Sigmoid colon (tissue), 7 donors: ENCODE measurements around the gene TEX19. TPM values are rescaled to one million over a fixed set of nuclear protein-coding genes. Genes with fewer than 3 reads are reported as not detected.
"Not testable (repeated sequence)": the region's sequence is repeated elsewhere in the genome, so short reads cannot be mapped to it uniquely, and the experiment has no call there.

Experiments used
- DNase-seq: peaks from one replicate; pipeline ENCODE4 v3.0.0-alpha.2; 2019
- H3K27ac ChIP-seq, 4 donors: fragments of 200-600 bp; sonication (generic); one replicate each; pipeline ENCODE4 v1.5.1; 2016 to 2019; ENCODE audit warnings: mild to moderate bottlenecking in 1 of 4
- H3K27me3 ChIP-seq, 3 donors: fragments of 200-600 bp; sonication (generic); one replicate each; pipeline ENCODE4 v1.5.1; 2019; ENCODE audit warnings: mild to moderate bottlenecking in 1 of 3
- H3K36me3 ChIP-seq, 4 donors: fragments of 200-600 bp; sonication (generic); one replicate each; pipeline ENCODE4 v1.5.1; 2016 to 2019
- H3K4me1 ChIP-seq, 4 donors: fragments of 200-600 bp; sonication (generic); one replicate each; pipeline ENCODE4 v1.5.1; 2017 to 2019
- H3K4me3 ChIP-seq, 4 donors: fragments of 200-600 bp; sonication (generic); one replicate each; pipeline ENCODE4 v1.5.1; 2017 to 2019; ENCODE audit warnings: mild to moderate bottlenecking in 2 of 4, moderate library complexity in 1 of 4
- H3K9me3 ChIP-seq, 4 donors: fragments of 200-600 bp in 3 of 4; sonication (generic) in 3 of 4; one replicate each; pipeline versions ENCODE4 v1.5.1 to v1.6.1; 2013 to 2019
- CTCF ChIP-seq, 4 experiments: fragments of 450-650 bp in 3 of 4; fragments of 200-600 bp in 1 of 4; IDR thresholded peaks; one replicate each; pipeline ENCODE4 v1.5.1; 2016 to 2019; ENCODE audit warnings: antibody characterized with exemption in 4 of 4, mild to moderate bottlenecking in 3 of 4, moderate library complexity in 2 of 4
- EP300 ChIP-seq, 4 donors: sonication (generic); formaldehyde crosslinking; IDR thresholded peaks; one replicate each; pipeline ENCODE4 v1.6.1; 2017; ENCODE audit warnings: antibody characterized with exemption in 4 of 4
- POLR2A ChIP-seq, 2 donors: fragments of 450-650 bp; IDR thresholded peaks; one replicate each; pipeline ENCODE4 v1.6.1; 2016; ENCODE audit warnings: antibody characterized with exemption in 2 of 2, mild to moderate bottlenecking in 2 of 2, moderate library complexity in 2 of 2
- POLR2AphosphoS5 ChIP-seq, 4 donors: sonication (generic); formaldehyde crosslinking; IDR thresholded peaks; one replicate each; pipeline ENCODE4 v1.6.1; 2017; ENCODE audit warnings: antibody characterized with exemption in 4 of 4
- WGBS, 2 donors: extraction: QIAGEN DNeasy Blood & Tissue Kit; methylation state at CpG; one replicate each; pipeline ENCODE4 v1.1.7; 2013; 5-methylcytosine and 5-hydroxymethylcytosine counted together
- intact Hi-C: fragments of 100-400 bp; cut with DNase I; formaldehyde crosslinking; loops from one replicate; pipeline ENCODE4 v1.15.1; 2023
- polyA plus RNA-seq, 3 donors: library from polyadenylated mRNA; stranded (reverse); fragments of 200-250 nt; gene quantifications; one replicate each; pipeline ENCODE4 v1.2.3, GENCODE V29; 2013
- total RNA-seq, 4 donors: library from RNA; depleted of rRNA; stranded (reverse); fragments of >200 nt; gene quantifications; one replicate each; pipeline ENCODE4 v1.1.0, GENCODE V29; 2016
- donor health status: healthy with polysubstance abuse.
- donor health status: Bipolar disorder and iron deficiency.
- donor health status: healthy.

TEX19 gene
- total and polyA plus RNA-seq, 7 donors: 0.04 TPM; not detected in 6

GRCh38 chr17:82373731-82374625 is 14.9 kb downstream of the TEX19 start:
- Histone ChIP-seq H3K4me1 (peaks cover 0 to 21% (median 19%) of the 10 kb centered on the region in 4 donors), H3K9me3 (no peaks in the 10 kb centered on the region)
- WGBS, 2 donors: 70 to 85% methylated on average over 37 of the region's 37 CpGs

GRCh38 chr17:82374626-82375331 is 15.7 kb downstream of the TEX19 start:
- DNase-seq: no peak
- Histone ChIP-seq H3K4me3 (no peak overlapping the region), H3K36me3 (no peaks in the 10 kb centered on the region), H3K27me3 (peaks cover 39 to 90% (median 75%) of the 10 kb centered on the region in 3 donors), H3K27ac (no peak overlapping the region), H3K9me3 (no peaks in the 10 kb centered on the region), H3K4me1 (peaks cover 0 to 21% (median 19%) of the 10 kb centered on the region in 4 donors)
- 33 to 37% methylated on average over 79 of the region's 79 CpGs for WGBS, 2 donors
- intact Hi-C loops: no loop called here
- no peak for TF ChIP-seq POLR2AphosphoS5 (IDR thresholded peaks at IDR 0.05)
- TF ChIP-seq POLR2A (IDR thresholded peaks at IDR 0.05): no peak

More at GRCh38 chr17:82373731-82374625, 14.9 kb downstream of the TEX19 start:
- Histone ChIP-seq H3K36me3 (no peaks in the 10 kb centered on the region), H3K27me3 (peaks cover 41 to 91% (median 71%) of the 10 kb centered on the region in 3 donors), H3K27ac (no peak overlapping the region), H3K4me3 (no peak overlapping the region)
- intact Hi-C loops: no loop called here
- TF ChIP-seq EP300 (IDR thresholded peaks at IDR 0.05) (no peak), POLR2AphosphoS5 (IDR thresholded peaks at IDR 0.05) (no peak), CTCF (IDR thresholded peaks at IDR 0.05) (no peak), POLR2A (IDR thresholded peaks at IDR 0.05) (no peak)
- DNase-seq: no peak

- Histone ChIP-seq H3K36me3 (no peaks in the 10 kb centered on the region), H3K4me3 (no peak overlapping the region), H3K4me1 (peaks cover 0 to 17% (median 15%) of the 10 kb centered on the region in 4 donors), H3K27ac (no peak overlapping the region), H3K27me3 (peaks cover 35 to 90% (median 71%) of the 10 kb centered on the region in 3 donors), H3K9me3 (no peaks in the 10 kb centered on the region)
- no peak for DNase-seq
- intact Hi-C loops: no loop called here
- 63 to 65% methylated on average over 46 of the region's 46 CpGs for WGBS, 2 donors
- TF ChIP-seq EP300 (IDR thresholded peaks at IDR 0.05) (no peak), POLR2A (IDR thresholded peaks at IDR 0.05) (no peak), POLR2AphosphoS5 (IDR thresholded peaks at IDR 0.05) (no peak), CTCF (IDR thresholded peaks at IDR 0.05) (no peak)
Observed at GRCh38 chr17:82375359-82376041, 16.5 kb downstream of the TEX19 start.

GRCh38 chr17:82376042-82376730 is 17.1 kb downstream of the TEX19 start:
- intact Hi-C loops: no loop called here
- Histone ChIP-seq H3K36me3 (no peaks in the 10 kb centered on the region), H3K4me3 (no peak overlapping the region), H3K9me3 (no peaks in the 10 kb centered on the region), H3K27ac (no peak overlapping the region), H3K27me3 (peaks cover 29 to 84% (median 64%) of the 10 kb centered on the region in 3 donors), H3K4me1 (peaks cover 0 to 11% (median 9%) of the 10 kb centered on the region in 4 donors)
- TF ChIP-seq POLR2AphosphoS5 (IDR thresholded peaks at IDR 0.05) (no peak), POLR2A (IDR thresholded peaks at IDR 0.05) (no peak), CTCF (IDR thresholded peaks at IDR 0.05) (no peak), EP300 (IDR thresholded peaks at IDR 0.05) (no peak)
- 68 to 78% methylated on average over 16 of the region's 16 CpGs for WGBS, 2 donors
- no peak for DNase-seq

GRCh38 chr17:82377294-82377693 is 18.2 kb downstream of the TEX19 start:
- H3K27ac ChIP-seq, intact Hi-C loops, H3K36me3 ChIP-seq, H3K9me3 ChIP-seq, H3K4me1 ChIP-seq, DNase-seq, H3K4me3 ChIP-seq: not testable (repeated sequence)
- H3K27me3 ChIP-seq: peaks cover 18 to 83% (median 54%) of the 10 kb centered on the region in 3 donors
- WGBS, 2 donors: 47 to 59% methylated on average over 3 of the region's 5 CpGs
